ENCODE data around the gene ABCB7. TPM values are rescaled to one million over a fixed set of nuclear protein-coding genes. Genes with fewer than 3 reads are reported as not detected.
"Not testable (repeated sequence)": the region's sequence is repeated elsewhere in the genome, so short reads cannot be mapped to it uniquely, and the experiment has no call there.

ABCB7 gene
- total RNA-seq, 2 experiments from 2014 or later = 26.7 to 31.7 TPM

DNA sequence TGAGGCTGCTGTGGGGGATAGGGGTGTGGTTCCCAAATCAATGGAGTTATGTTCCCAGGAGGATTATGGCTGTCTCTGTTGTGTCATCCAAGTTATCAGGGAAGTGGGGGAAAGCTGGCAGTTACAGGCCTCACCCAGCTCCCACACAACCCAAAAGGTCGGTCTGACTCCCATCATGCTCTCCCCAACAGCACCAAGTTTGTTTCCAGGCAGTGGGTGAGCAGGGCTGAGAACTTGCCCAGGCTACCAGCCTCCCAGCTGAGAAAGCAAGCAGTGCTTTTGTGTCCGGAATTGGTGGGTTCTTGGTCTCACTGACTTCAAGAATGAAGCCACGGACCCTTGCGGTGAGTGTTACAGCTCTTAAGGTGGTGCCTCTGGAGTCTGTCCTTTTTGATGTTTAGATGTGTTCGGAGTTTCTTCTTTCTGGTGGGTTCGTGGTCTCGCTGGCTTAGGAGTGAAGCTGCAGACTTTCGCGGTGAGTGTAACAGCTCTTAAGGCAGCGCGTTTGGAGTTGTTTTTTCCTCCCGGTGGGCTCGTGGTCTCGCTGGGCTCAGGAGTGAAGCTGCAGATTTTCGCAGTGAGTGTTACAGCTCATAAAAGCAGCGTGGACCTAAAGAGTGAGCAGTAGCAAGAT is 16.3 kb upstream of the ABCB7 start:
- H3K4me1 ChIP-seq (ENCODE audit: insufficient read depth, low read length, poor library complexity, severe bottlenecking); H3K9me3 ChIP-seq (ENCODE audit: low read length); H3K27ac ChIP-seq (ENCODE audit: low read depth, low read length, poor library complexity, severe bottlenecking); H3K79me2 ChIP-seq (ENCODE audit: insufficient read depth, low read depth, low read length); CTCF ChIA-PET (ENCODE audit: unreplicated experiment); H3K9me2 ChIP-seq (ENCODE audit: insufficient read depth, low read length); H3K4me2 ChIP-seq (ENCODE audit: low read length); intact Hi-C loops (cut with micrococcal nuclease; ENCODE audit: unreplicated experiment); H2AFZ ChIP-seq (ENCODE audit: low read length); DNase-seq (ENCODE audit: low spot score); BruUV-seq (replicated peaks); H3K4me3 ChIP-seq (ENCODE audit: low read depth, low read length, poor library complexity, severe bottlenecking); H4K20me1 ChIP-seq (ENCODE audit: insufficient read depth, low read length); POLR2A ChIA-PET; H3K36me3 ChIP-seq (ENCODE audit: insufficient read depth, low read length): not testable (repeated sequence)

DNA sequence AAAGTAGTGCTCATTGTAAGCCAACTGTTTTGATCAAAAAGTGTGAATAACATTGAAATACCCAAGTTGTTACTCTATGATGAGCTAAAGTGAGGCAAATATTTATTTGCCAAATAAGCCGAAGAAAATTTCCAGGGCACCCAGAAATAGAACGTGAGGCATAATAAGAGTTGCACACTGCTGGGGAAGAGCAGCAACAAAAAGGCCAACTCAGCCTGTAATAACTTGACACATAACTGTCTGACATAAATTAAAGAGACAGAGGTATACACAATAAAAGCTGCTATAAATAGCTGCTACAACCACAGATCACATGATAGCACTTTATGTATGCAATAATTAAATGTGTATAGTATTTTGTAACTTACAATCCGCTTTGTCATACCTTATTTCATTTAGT is 2.0 kb upstream of the ABCB7 start:
- Histone ChIP-seq H3K27ac (ENCODE audit: low read depth, low read length, poor library complexity, severe bottlenecking) (no peak overlapping the region), H2AFZ (ENCODE audit: low read length) (no peak overlapping the region), H3K79me2 (ENCODE audit: insufficient read depth, low read depth, low read length) (peaks cover 30% of the 10 kb centered on the region; the same call in 1 of the 2 replicates), H3K4me2 (ENCODE audit: low read length) (no peak overlapping the region), H3K9me2 (ENCODE audit: insufficient read depth, low read length) (no peaks in the 10 kb centered on the region), H4K20me1 (ENCODE audit: insufficient read depth, low read length) (no peaks in the 10 kb centered on the region), H3K4me1 (ENCODE audit: insufficient read depth, low read length, poor library complexity, severe bottlenecking) (peaks cover 11% of the 10 kb centered on the region), H3K4me3 (ENCODE audit: low read depth, low read length, poor library complexity, severe bottlenecking) (no peak overlapping the region), H3K9me3 (ENCODE audit: low read length) (no peaks in the 10 kb centered on the region), H3K36me3 (ENCODE audit: insufficient read depth, low read length) (no peaks in the 10 kb centered on the region)
- intact Hi-C loops (cut with micrococcal nuclease; ENCODE audit: unreplicated experiment) = loop anchor here (10.0 kb wide), 1 partner anchor 117 kb away; the partner anchor contains the start of gene UPRT
- no TSS peak for BruUV-seq (replicated peaks)
- CTCF ChIA-PET (ENCODE audit: unreplicated experiment) = no interaction called here
- no peak for DNase-seq (ENCODE audit: low spot score)
- POLR2A ChIA-PET = no interaction called here
- TF ChIP-seq, protein P1, sequence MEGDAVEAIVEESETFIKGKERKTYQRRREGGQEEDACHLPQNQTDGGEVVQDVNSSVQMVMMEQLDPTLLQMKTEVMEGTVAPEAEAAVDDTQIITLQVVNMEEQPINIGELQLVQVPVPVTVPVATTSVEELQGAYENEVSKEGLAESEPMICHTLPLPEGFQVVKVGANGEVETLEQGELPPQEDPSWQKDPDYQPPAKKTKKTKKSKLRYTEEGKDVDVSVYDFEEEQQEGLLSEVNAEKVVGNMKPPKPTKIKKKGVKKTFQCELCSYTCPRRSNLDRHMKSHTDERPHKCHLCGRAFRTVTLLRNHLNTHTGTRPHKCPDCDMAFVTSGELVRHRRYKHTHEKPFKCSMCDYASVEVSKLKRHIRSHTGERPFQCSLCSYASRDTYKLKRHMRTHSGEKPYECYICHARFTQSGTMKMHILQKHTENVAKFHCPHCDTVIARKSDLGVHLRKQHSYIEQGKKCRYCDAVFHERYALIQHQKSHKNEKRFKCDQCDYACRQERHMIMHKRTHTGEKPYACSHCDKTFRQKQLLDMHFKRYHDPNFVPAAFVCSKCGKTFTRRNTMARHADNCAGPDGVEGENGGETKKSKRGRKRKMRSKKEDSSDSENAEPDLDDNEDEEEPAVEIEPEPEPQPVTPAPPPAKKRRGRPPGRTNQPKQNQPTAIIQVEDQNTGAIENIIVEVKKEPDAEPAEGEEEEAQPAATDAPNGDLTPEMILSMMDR (conservative IDR thresholded peaks at IDR 0.05; ENCODE audit: low read length) = no peak
- no peak for TF ChIP-seq EZH2phosphoT487 (IDR thresholded peaks at IDR 0.05; ENCODE audit: borderline replicate concordance, low read depth, low read length)

DNA sequence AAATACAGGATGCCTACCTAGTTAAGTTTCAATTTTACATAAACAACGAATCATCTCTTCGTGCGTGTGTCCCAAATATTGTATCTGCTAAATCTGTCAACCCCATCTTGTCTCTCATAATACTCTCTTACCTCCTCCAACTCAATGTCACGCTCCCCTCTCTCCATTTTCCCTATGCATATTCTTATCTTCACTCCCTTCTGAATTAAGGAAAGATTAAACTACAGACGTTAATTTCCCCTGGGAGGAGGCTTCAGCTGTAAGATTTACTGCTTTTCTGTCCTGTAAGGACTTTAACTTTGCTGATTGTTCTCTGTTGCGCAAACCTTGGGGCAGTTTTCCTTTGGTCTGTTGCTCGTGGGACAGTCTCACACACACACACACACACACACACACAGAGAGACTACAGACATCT is 455 bp upstream of the ABCB7 start:
- BruUV-seq (replicated peaks) = TSS peak; percentile 83
- intact Hi-C loops (cut with micrococcal nuclease; ENCODE audit: unreplicated experiment) = loop anchor here (10.0 kb wide), 1 partner anchor 118 kb away; the partner anchor contains the start of gene UPRT
- CTCF ChIA-PET (ENCODE audit: unreplicated experiment) = no interaction called here

More for the DNA sequence above, 455 bp upstream of the ABCB7 start:
- Histone ChIP-seq H3K36me3 (ENCODE audit: insufficient read depth, low read length) (no peaks in the 10 kb centered on the region), H3K4me3 (ENCODE audit: low read depth, low read length, poor library complexity, severe bottlenecking) (peak overlapping the region; percentile 86), H3K79me2 (ENCODE audit: insufficient read depth, low read depth, low read length) (peaks cover 34% of the 10 kb centered on the region; the same call in 1 of the 2 replicates), H3K9me2 (ENCODE audit: insufficient read depth, low read length) (no peaks in the 10 kb centered on the region), H3K27ac (ENCODE audit: low read depth, low read length, poor library complexity, severe bottlenecking) (peak overlapping the region; percentile 71), H3K4me2 (ENCODE audit: low read length) (peak overlapping the region; percentile 88), H3K4me1 (ENCODE audit: insufficient read depth, low read length, poor library complexity, severe bottlenecking) (peaks cover 11% of the 10 kb centered on the region), H2AFZ (ENCODE audit: low read length) (peak overlapping the region; percentile 100), H3K9me3 (ENCODE audit: low read length) (no peaks in the 10 kb centered on the region), H4K20me1 (ENCODE audit: insufficient read depth, low read length) (no peaks in the 10 kb centered on the region)
- TF ChIP-seq, protein P1 (conservative IDR thresholded peaks at IDR 0.05; ENCODE audit: low read length) = no peak
- no peak for TF ChIP-seq EZH2phosphoT487 (IDR thresholded peaks at IDR 0.05; ENCODE audit: borderline replicate concordance, low read depth, low read length)
- POLR2A ChIA-PET = interaction anchor here (0.7 to 1.6 kb wide), 3 partner anchors 9 to 471 kb away, joined by 3 read pairs; no protein-coding TSS in a partner anchor
- no peak for DNase-seq (ENCODE audit: low spot score)
